Germinal center (tissue), 1 donor: ENCODE measurements around the gene SENP8.
"Not testable (repeated sequence)": the region's sequence is repeated elsewhere in the genome, so short reads cannot be mapped to it uniquely, and the experiment has no call there.

ENCODE experiments used
- DNase-seq: peaks from one replicate; pipeline ENCODE4 v3.0.0; 2012; ENCODE audit warnings: mixed read lengths, low spot score

Gene SENP8

GRCh38 chr15:72118017-72118978, at the start of gene SENP8, which contains the start of gene MYO9A:
TSS of gene SENP8 (plus strand) at chr15:72118403. CDS start at chr15:72139624, 21,221 bp downstream.
TSS of gene MYO9A (minus strand) at chr15:72118150. CDS start at chr15:72046563, 71,587 bp downstream.
- DNase-seq, result peak; percentile 97

- no peak for DNase-seq
Measured at GRCh38 chr15:72068856-72069255, 49.3 kb upstream of the SENP8 start.

- DNase-seq, result peak; percentile 14
Measured at GRCh38 chr15:72070817-72071447, 47.3 kb upstream of the SENP8 start.

- not testable (repeated sequence) for DNase-seq
Measured at GRCh38 chr15:72071448-72071825, 46.8 kb upstream of the SENP8 start.

DNA sequence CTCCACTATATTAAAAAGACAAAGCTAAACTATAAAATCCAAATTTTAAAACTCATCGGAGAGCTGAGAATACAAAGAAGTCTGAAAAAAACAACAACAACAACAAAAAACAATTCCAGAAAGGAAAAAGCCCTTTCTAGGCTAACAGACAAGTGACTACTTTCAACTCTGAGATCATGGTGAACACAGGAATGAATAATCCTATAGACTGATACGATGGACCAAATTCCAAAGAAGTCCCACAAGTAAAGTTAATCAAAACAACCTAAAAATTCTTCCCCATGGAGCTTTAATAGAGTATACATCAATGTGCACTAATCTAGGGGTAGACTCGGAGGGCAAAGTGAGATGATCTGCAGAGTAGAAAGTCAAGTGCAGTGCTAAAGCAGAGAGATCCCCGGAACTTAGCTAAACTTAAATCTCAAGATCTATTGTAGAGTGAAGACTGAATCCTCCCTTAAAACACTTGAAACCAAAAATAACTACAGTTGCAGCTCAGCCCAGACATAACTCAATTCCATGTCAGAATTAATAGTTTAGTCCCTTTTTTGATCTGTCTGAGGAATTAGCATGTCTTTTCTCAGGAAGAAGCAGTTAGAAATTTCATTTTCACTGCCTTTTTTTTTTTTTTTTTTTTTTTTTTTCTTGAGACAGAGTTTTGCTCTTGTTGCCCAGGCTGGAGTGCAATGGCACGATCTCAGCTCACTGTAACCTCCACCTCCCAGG, 43.7 kb upstream of the SENP8 start:
- no peak for DNase-seq

GRCh38 chr15:72077950-72078349, 40.3 kb upstream of the SENP8 start:
- no peak for DNase-seq

DNA sequence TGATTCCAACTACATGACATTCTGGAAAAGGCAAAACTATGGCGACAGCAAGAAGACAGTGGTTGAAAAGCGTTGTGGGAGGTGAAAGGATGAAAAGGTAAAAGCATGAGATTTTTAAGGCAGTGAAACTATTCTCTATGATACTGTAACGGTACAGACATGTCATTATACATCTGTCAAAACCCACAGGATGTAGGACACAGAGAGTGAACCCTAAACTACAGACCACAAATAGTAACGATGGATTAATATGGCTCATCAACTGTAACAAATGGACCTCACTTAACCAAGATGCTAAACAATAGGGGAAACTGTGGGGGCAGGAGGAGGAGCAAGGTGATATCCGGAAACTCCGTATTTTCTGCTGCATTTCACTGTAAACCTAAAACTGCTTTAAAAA, 39.3 kb upstream of the SENP8 start:
- no peak for DNase-seq

DNA sequence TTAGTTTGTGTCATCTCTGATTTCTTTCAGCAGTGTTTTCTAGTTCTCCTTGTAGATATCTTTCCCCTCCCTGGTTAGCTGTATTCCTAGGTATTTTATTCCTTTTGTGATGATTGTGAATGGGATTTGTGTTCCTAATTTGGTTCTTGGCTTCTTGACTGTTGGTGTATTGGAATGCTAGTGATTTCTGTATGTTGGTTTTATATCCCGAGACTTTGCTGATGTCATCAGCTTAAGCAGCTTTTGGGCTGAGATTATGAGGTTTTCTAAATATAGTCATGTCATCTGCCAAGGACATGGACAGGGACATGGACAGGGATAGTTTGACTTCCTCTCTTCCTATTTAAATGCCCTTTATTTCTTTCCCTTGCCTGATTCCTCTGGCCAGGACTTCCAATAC, 36.0 kb upstream of the SENP8 start:
- no peak for DNase-seq

GRCh38 chr15:72086010-72086697, 32.0 kb upstream of the SENP8 start:
- no peak for DNase-seq

- no peak for DNase-seq
Measured at GRCh38 chr15:72086920-72087648, 31.1 kb upstream of the SENP8 start.

DNA sequence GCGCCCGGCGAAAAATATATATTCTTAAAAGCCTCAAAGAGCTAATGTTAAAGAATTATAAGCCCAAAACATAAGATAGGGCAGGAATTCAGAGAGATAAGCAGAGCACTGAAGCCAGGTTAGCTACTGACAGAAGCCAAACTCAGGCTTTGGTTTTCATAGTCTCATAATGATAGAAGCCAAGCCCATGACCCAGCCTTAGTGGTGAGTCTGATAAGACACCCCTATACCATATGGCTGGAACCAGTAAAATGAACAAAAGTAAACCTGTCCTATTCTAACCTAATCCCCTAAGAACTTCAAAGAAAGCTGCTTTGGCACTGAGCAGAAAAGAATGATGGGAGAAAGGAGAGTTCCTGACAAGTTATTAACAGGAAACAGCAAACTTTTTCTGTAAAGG, 26.2 kb upstream of the SENP8 start:
- no peak for DNase-seq

DNA sequence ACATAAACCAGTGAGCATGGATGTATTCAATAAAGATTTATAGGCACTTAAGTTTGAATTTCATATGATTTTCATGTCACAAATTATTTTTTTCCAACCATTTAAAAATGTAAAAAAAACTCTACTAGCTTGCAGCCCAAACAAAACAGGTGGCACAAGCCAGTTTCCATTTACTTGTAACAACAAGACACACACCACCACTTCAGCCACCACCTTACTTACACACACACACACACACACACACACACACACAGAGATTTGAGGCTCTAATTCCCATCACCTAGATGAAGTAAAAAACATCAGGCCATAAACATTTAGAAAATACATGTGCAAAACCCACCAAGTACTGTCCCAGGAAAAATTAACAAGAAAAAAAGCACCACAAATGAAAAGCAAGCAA, 25.5 kb upstream of the SENP8 start:
- no peak for DNase-seq

- DNase-seq, result no peak
Measured at GRCh38 chr15:72096796-72097195, 21.4 kb upstream of the SENP8 start.

GRCh38 chr15:72098040-72098439, 20.2 kb upstream of the SENP8 start:
- no peak for DNase-seq

DNA sequence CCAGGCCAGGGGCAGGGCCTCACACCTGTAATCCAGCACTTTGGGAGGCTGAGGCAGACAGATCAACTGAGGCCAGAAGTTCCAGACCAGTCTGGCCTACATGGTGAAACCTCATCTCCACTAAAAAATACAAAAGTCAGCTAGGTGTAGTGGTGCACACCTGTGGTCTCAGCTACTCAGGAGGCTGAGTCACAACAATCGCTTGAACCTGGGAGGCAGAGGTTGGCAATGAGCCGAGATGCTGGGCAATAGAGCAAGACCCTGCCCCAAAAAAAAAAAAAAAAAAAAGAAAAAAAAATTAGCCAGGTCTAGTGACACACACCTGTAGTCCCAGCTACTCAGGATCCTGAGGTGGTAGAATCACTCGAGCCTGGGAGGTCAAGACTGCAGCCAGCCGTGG, 19.0 kb upstream of the SENP8 start:
- DNase-seq, result no peak

DNA sequence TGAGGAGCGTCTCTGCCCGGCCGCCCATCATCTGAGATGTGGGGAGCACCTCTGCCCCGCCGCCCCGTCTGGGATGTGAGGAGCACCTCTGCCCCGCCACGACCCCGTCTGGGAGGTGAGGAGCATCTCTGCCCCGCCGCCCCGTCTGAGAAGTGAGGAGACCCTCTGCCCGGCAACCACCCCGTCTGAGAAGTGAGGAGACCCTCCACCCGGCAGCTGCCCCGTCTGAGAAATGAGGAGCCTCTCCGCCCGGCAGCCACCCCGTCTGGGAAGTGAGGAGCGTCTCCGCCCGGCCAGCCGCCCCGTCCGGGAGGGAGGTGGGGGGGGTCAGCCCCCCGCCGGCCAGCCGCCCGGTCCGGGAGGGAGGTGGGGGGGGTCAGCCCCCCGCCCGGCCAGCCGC, 17.7 kb upstream of the SENP8 start:
- not testable (repeated sequence) for DNase-seq

GRCh38 chr15:72105111-72105510, 13.1 kb upstream of the SENP8 start:
- DNase-seq, result no peak

GRCh38 chr15:72106068-72106467, 12.1 kb upstream of the SENP8 start:
- no peak for DNase-seq

- no peak for DNase-seq
Measured at GRCh38 chr15:72110355-72110754, 7.8 kb upstream of the SENP8 start.

- DNase-seq, result no peak
Measured at GRCh38 chr15:72112116-72112515, 6.1 kb upstream of the SENP8 start.

DNA sequence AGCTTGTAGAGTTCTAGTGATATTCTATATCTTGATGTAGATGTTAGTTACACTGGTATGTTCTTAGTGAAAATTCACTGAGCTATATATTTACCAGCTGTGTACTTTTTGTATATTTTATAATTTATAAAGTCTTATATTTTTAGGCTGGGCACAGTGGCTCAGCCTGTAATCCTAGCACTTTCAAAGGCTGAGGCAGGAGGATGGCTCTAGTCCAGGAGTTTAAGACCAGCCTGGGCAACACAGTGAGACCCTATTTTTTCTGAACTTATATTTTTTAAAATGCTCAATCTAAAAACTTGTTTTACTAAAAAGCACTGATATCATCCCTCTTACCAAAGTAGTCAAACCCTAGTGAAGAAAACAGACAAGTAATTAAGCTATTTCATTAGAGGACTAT, 5.4 kb upstream of the SENP8 start:
- DNase-seq, result no peak
